Parathyroid adenoma (tissue), 2 donors: ENCODE data around the gene HPGD.

Experiments used
- H2AFZ ChIP-seq: fragments of 300-600 bp; sonication (generic); one replicate; pipeline ENCODE4 v1.7.0; 2017; ENCODE audit warnings: antibody characterized with exemption, mild to moderate bottlenecking
- H3K27ac ChIP-seq: fragments of 300-600 bp; sonication (generic); one replicate; pipeline ENCODE4 v1.7.0; 2017
- H3K27me3 ChIP-seq: fragments of 300-600 bp; sonication (generic); one replicate; pipeline ENCODE4 v1.7.0; 2017; ENCODE audit warnings: low read length; ENCODE audit not compliant: control insufficient read depth, insufficient read depth
- H3K36me3 ChIP-seq: fragments of 300-600 bp; sonication (generic); one replicate; pipeline ENCODE4 v1.7.0; 2017; ENCODE audit warnings: low read length; ENCODE audit not compliant: control insufficient read depth, insufficient read depth
- H3K4me1 ChIP-seq: fragments of 300-600 bp; sonication (generic); one replicate; pipeline ENCODE4 v1.7.0; 2017; ENCODE audit warnings: control low read depth
- H3K4me2 ChIP-seq: fragments of 300-600 bp; sonication (generic); one replicate; pipeline ENCODE4 v1.7.0; 2017; ENCODE audit warnings: low read length
- H3K4me3 ChIP-seq: fragments of 300-600 bp; sonication (generic); one replicate; pipeline ENCODE4 v1.7.0; 2017; ENCODE audit warnings: low read depth, low read length
- H3K79me2 ChIP-seq: fragments of 300-600 bp; sonication (generic); one replicate; pipeline ENCODE4 v1.7.0; 2017; ENCODE audit warnings: control low read depth
- H3K9ac ChIP-seq: fragments of 300-600 bp; sonication (generic); one replicate; pipeline ENCODE4 v1.7.0; 2017; ENCODE audit warnings: mild to moderate bottlenecking
- H3K9me3 ChIP-seq: fragments of 300-600 bp; sonication (generic); one replicate; pipeline ENCODE4 v1.7.0; 2017; ENCODE audit warnings: low read length; ENCODE audit not compliant: control insufficient read depth
- TF ChIP-seq, protein P1 (sequence below): fragments of 300-600 bp; sonication (generic); IDR thresholded peaks from one replicate; pipeline ENCODE4 v1.7.0; 2017; ENCODE audit warnings: antibody characterized with exemption, mild to moderate bottlenecking
- donor health status: primary hyperparathyroidism.

HPGD gene

DNA sequence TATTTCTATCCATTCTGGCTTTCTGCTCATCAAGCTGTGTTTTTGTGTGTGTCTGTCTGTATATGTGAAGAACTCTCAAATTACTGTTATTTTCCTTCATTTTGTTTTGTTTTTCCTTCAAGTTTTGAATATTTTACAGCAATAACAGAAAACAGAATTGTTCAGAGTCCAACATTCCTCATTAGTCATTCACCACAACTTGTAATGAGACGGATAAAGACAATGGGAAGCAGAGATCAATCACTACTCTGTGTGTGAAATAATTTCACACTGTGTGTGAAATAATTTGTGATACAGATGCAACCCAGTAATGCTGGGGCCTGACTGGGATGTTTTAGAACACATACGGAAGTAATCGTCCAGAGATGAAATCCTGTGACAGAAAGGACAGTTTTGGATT is 55.2 kb downstream of the HPGD start:
- no peak overlapping the region for H2AFZ ChIP-seq
- TF ChIP-seq, protein P1, sequence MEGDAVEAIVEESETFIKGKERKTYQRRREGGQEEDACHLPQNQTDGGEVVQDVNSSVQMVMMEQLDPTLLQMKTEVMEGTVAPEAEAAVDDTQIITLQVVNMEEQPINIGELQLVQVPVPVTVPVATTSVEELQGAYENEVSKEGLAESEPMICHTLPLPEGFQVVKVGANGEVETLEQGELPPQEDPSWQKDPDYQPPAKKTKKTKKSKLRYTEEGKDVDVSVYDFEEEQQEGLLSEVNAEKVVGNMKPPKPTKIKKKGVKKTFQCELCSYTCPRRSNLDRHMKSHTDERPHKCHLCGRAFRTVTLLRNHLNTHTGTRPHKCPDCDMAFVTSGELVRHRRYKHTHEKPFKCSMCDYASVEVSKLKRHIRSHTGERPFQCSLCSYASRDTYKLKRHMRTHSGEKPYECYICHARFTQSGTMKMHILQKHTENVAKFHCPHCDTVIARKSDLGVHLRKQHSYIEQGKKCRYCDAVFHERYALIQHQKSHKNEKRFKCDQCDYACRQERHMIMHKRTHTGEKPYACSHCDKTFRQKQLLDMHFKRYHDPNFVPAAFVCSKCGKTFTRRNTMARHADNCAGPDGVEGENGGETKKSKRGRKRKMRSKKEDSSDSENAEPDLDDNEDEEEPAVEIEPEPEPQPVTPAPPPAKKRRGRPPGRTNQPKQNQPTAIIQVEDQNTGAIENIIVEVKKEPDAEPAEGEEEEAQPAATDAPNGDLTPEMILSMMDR: no peak
- no peaks in the 10 kb centered on the region for H3K4me1 ChIP-seq
- H3K27me3 ChIP-seq: no peaks in the 10 kb centered on the region
- H3K9ac ChIP-seq: no peak overlapping the region
- no peak overlapping the region for H3K27ac ChIP-seq
- no peaks in the 10 kb centered on the region for H3K9me3 ChIP-seq
- H3K79me2 ChIP-seq: no peaks in the 10 kb centered on the region
- no peak overlapping the region for H3K4me2 ChIP-seq
- no peaks in the 10 kb centered on the region for H3K36me3 ChIP-seq
- no peak overlapping the region for H3K4me3 ChIP-seq

DNA sequence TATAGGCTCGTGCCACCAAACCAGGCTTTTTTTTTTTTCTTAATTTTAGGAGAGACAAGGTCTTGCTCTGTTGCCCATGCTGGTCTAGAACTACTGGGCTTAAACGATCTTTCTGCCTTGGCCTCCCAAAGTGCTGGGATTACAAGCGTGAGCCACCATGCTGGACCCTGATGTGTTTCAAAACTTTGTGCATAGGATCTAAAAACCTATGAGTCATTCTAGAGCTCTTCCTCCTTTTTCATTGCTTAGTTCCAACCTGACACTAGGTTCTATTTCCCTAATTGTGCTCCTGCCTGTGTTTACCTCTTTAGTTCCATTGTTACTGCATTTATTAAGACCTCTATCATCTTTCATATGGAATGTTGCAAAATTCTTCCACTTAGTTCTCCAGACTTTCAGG is 57.3 kb downstream of the HPGD start:
- H3K4me1 ChIP-seq: no peaks in the 10 kb centered on the region
- H3K27me3 ChIP-seq: no peaks in the 10 kb centered on the region
- no peak overlapping the region for H2AFZ ChIP-seq
- H3K79me2 ChIP-seq: no peaks in the 10 kb centered on the region
- no peak overlapping the region for H3K9ac ChIP-seq
- TF ChIP-seq, protein P1: no peak
- H3K4me2 ChIP-seq: no peak overlapping the region
- no peak overlapping the region for H3K4me3 ChIP-seq
- no peaks in the 10 kb centered on the region for H3K9me3 ChIP-seq
- H3K36me3 ChIP-seq: no peaks in the 10 kb centered on the region
- no peak overlapping the region for H3K27ac ChIP-seq

DNA sequence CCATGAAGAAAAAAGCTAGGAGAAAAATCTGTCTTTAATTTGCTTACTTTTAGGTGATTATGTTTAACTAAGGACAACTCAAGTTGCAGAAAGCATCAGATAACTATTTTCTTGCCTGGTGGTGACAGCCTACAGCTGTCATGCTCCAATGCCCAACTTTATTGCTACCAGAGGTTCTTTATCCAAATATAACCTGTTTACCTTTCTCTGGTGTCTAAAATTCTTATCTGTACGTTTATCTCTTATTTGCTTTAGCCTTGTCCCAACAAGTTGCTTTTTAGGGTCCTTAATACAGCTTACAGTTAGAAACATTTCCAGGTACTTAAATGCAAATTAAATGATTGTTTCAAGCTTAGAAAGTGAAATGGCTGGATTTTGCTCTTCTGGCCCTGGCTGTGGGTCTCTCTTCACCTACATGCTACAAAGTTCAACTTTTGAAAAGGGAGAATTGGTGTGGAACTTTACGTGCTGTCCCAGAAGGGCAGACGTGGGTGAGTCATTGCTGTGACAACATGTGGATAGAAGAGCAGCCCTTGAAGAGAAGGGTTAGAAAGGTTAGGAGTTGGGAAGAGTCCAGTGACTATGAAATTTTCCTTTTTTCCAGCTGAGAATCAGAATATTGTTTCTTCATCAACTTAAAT is 60.7 kb downstream of the HPGD start:
- Histone ChIP-seq H2AFZ (no peak overlapping the region), H3K4me2 (peak overlapping the region; percentile 43), H3K27ac (no peak overlapping the region), H3K27me3 (no peaks in the 10 kb centered on the region), H3K36me3 (no peaks in the 10 kb centered on the region), H3K9me3 (no peaks in the 10 kb centered on the region), H3K9ac (no peak overlapping the region), H3K79me2 (no peaks in the 10 kb centered on the region), H3K4me1 (no peaks in the 10 kb centered on the region), H3K4me3 (peak overlapping the region; percentile 19)
- TF ChIP-seq, protein P1: no peak

DNA sequence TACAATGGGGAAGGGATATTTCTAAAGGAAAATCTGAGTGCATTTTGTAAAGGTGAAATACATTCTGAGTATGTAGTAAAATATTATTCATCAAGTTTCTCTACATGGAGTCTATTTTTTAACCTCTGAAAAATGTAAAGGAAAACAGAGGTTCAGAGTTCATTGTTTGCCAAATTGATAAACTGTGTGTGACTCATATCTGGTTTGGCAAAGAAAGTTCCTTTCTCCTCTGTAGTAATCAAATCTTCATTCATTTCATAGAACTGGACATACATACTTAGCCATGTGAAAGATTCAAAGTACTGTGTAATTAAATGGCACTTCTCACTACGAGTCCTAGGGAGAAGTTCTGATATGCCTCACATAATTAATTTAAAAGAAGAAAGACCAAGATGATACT is 61.6 kb downstream of the HPGD start:
- TF ChIP-seq, protein P1: no peak
- Histone ChIP-seq H3K9me3 (no peaks in the 10 kb centered on the region), H3K4me3 (no peak overlapping the region), H2AFZ (no peak overlapping the region), H3K36me3 (no peaks in the 10 kb centered on the region), H3K27ac (no peak overlapping the region), H3K4me2 (no peak overlapping the region), H3K9ac (no peak overlapping the region), H3K4me1 (no peaks in the 10 kb centered on the region), H3K79me2 (no peaks in the 10 kb centered on the region), H3K27me3 (no peaks in the 10 kb centered on the region)

DNA sequence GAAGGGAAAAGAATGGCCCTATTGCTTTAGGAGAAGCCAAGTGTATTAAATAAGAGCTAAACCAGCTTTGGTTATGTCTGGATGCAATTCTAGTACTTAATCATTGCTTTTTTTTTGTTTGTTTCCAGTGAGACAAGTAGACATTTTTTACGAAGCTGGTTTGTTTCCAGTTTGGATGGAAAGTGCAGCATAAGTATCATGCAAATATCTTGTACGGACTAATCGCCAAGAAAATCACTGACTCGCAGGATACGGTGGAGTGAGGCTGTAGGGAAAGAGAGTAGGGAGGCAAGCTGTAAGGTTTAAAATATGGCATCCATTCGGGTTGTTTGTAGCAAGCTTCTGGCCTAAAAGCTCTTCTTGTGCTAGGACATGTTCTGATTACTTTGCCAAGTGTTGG is 64.8 kb downstream of the HPGD start:
- H3K9me3 ChIP-seq: no peaks in the 10 kb centered on the region
- H3K36me3 ChIP-seq: no peaks in the 10 kb centered on the region
- no peak overlapping the region for H3K4me2 ChIP-seq
- H3K79me2 ChIP-seq: no peaks in the 10 kb centered on the region
- H2AFZ ChIP-seq: no peak overlapping the region
- TF ChIP-seq, protein P1: no peak
- H3K27ac ChIP-seq: no peak overlapping the region
- H3K27me3 ChIP-seq: no peaks in the 10 kb centered on the region
- H3K9ac ChIP-seq: no peak overlapping the region
- no peaks in the 10 kb centered on the region for H3K4me1 ChIP-seq
- H3K4me3 ChIP-seq: no peak overlapping the region
